NCI-H1417 treated with DMSO at 0.1 percent for 48 hours (cell line): ENCODE data around the gene KCMF1.
"Not testable (repeated sequence)": the region's sequence is repeated elsewhere in the genome, so short reads cannot be mapped to it uniquely, and the experiment has no call there.

Source experiments
- DNase-seq: peaks from one replicate; lab custom pipeline; 2025; lab: John Stamatoyannopoulos, UW

The KCMF1 gene

GRCh38 chr2:84970868-84971509 is at the start of gene KCMF1:
TSS of gene KCMF1 (plus strand) at chr2:84971161. CDS start at chr2:84971452, 291 bp downstream.
- DNase-seq, result no peak

- DNase-seq, result no peak
These were observed 48.0 kb upstream of the KCMF1 start for GRCh38 chr2:84923009-84923408.

- no peak for DNase-seq
These were observed 46.5 kb upstream of the KCMF1 start for GRCh38 chr2:84924173-84925106.

- no peak for DNase-seq
These were observed 45.6 kb upstream of the KCMF1 start for GRCh38 chr2:84925336-84925723.

- DNase-seq, result peak; percentile 57
These were observed 45.1 kb upstream of the KCMF1 start for GRCh38 chr2:84925724-84926376.

GRCh38 chr2:84927275-84927627 is 43.7 kb upstream of the KCMF1 start:
- DNase-seq, result no peak

- DNase-seq, result no peak
These were observed 39.6 kb upstream of the KCMF1 start for GRCh38 chr2:84931384-84931821.

GRCh38 chr2:84938194-84938879 is 32.6 kb upstream of the KCMF1 start:
- no peak for DNase-seq

GRCh38 chr2:84939426-84940087 is 31.4 kb upstream of the KCMF1 start:
- no peak for DNase-seq

GRCh38 chr2:84940088-84940470 is 30.9 kb upstream of the KCMF1 start:
- no peak for DNase-seq

GRCh38 chr2:84940831-84941412 is 30.0 kb upstream of the KCMF1 start:
- no peak for DNase-seq

GRCh38 chr2:84942166-84942565 is 28.8 kb upstream of the KCMF1 start:
- no peak for DNase-seq

GRCh38 chr2:84942964-84943421 is 28.0 kb upstream of the KCMF1 start:
- DNase-seq, result no peak

- DNase-seq, result no peak
These were observed 26.6 kb upstream of the KCMF1 start for GRCh38 chr2:84944295-84944909.

- not testable (repeated sequence) for DNase-seq
These were observed 25.1 kb upstream of the KCMF1 start for GRCh38 chr2:84945838-84946203.

- no peak for DNase-seq
These were observed 24.6 kb upstream of the KCMF1 start for GRCh38 chr2:84946204-84947009.

- DNase-seq, result no peak
These were observed 23.9 kb upstream of the KCMF1 start for GRCh38 chr2:84947010-84947593.

GRCh38 chr2:84953535-84953934 is 17.4 kb upstream of the KCMF1 start:
- no peak for DNase-seq

GRCh38 chr2:84954329-84954728 is 16.6 kb upstream of the KCMF1 start:
- no peak for DNase-seq
